Measurements from ENCODE around the gene PPDPF.
A peak's percentile ranks its signal among the peaks of the same experiment; 100 is the strongest.
"Not testable (repeated sequence)": the region's sequence is repeated elsewhere in the genome, so short reads cannot be mapped to it uniquely, and the experiment has no call there.

Gene PPDPF

GRCh38 chr20:63500902-63501817 is 19.4 kb upstream of the PPDPF start:
- DNase-seq (ENCODE audit: low read depth), result no peak

GRCh38 chr20:63501818-63502670 is 18.5 kb upstream of the PPDPF start:
- DNase-seq (ENCODE audit: low read depth), result no peak

- DNase-seq (ENCODE audit: low read depth), result no peak
Observed at GRCh38 chr20:63502671-63503172, 17.8 kb upstream of the PPDPF start.

GRCh38 chr20:63503524-63503923 is 17.0 kb upstream of the PPDPF start:
- no peak for DNase-seq (ENCODE audit: low read depth)

GRCh38 chr20:63504642-63505041 is 15.9 kb upstream of the PPDPF start:
- DNase-seq (ENCODE audit: low read depth), result no peak

- DNase-seq (ENCODE audit: low read depth), result no peak
Observed at GRCh38 chr20:63505281-63505680, 15.3 kb upstream of the PPDPF start.

- DNase-seq (ENCODE audit: low read depth), result no peak
Observed at GRCh38 chr20:63505723-63506122, 14.8 kb upstream of the PPDPF start.

- no peak for DNase-seq (ENCODE audit: low read depth)
Observed at GRCh38 chr20:63507083-63507743, 13.4 kb upstream of the PPDPF start.

GRCh38 chr20:63508072-63508768 is 12.3 kb upstream of the PPDPF start:
- no peak for DNase-seq (ENCODE audit: low read depth)

- no peak for DNase-seq (ENCODE audit: low read depth)
Observed at GRCh38 chr20:63509088-63509564, 11.4 kb upstream of the PPDPF start.

GRCh38 chr20:63513207-63513606 is 7.4 kb upstream of the PPDPF start:
- no peak for DNase-seq (ENCODE audit: low read depth)

GRCh38 chr20:63514520-63514919 is 6.0 kb upstream of the PPDPF start:
- not testable (repeated sequence) for DNase-seq (ENCODE audit: low read depth)

- no peak for DNase-seq (ENCODE audit: low read depth)
Observed at GRCh38 chr20:63517376-63518309, 2.9 kb upstream of the PPDPF start.

GRCh38 chr20:63518351-63518861 is 2.2 kb upstream of the PPDPF start:
- no peak for DNase-seq (ENCODE audit: low read depth)

- DNase-seq (ENCODE audit: low read depth), result no peak
Observed at GRCh38 chr20:63518946-63519667, 1.5 kb upstream of the PPDPF start.

GRCh38 chr20:63519668-63520503 is 679 bp upstream of the PPDPF start:
- peak; percentile 59 for DNase-seq (ENCODE audit: low read depth)

- DNase-seq (ENCODE audit: low read depth), result peak; percentile 35
Observed at GRCh38 chr20:63520934-63521601, 503 bp downstream of the PPDPF start.

GRCh38 chr20:63521602-63522001 is 1.0 kb downstream of the PPDPF start:
- DNase-seq (ENCODE audit: low read depth), result no peak
